H9 (cell line): Measurements from ENCODE around the gene JCHAIN. TPM values are rescaled to one million over a fixed set of nuclear protein-coding genes. Genes with fewer than 3 reads are reported as not detected.

Experiments
- DNase-seq: peaks from one replicate; pipeline ENCODE4 v3.0.0-alpha.2; 2017
- H2AFZ ChIP-seq: one replicate; pipeline ENCODE4 v1.6.1; 2013; ENCODE audit warnings: mild to moderate bottlenecking, low read length, control low read depth, moderate library complexity
- H2AK5ac ChIP-seq: 2 replicates; pipeline ENCODE4 v1.6.1; 2013; ENCODE audit warnings: low read length, control low read depth, mixed read lengths; ENCODE audit not compliant: insufficient read length
- H2BK120ac ChIP-seq: one replicate; pipeline ENCODE4 v1.6.1; 2013; ENCODE audit warnings: low read depth, mild to moderate bottlenecking, low read length, control low read depth, inconsistent platforms; ENCODE audit not compliant: poor library complexity, severe bottlenecking
- H2BK12ac ChIP-seq: 2 replicates; pipeline ENCODE4 v1.6.1; 2013; ENCODE audit warnings: low read length, control low read depth, mixed read lengths, low read depth; ENCODE audit not compliant: insufficient read length
- H2BK15ac ChIP-seq: 2 replicates; pipeline ENCODE4 v1.6.1; 2013; ENCODE audit warnings: low read depth, low read length, control low read depth
- H2BK20ac ChIP-seq: one replicate; pipeline ENCODE4 v1.6.1; 2013; ENCODE audit warnings: low read depth, mild to moderate bottlenecking, low read length, control low read depth, inconsistent platforms; ENCODE audit not compliant: poor library complexity, severe bottlenecking
- H2BK5ac ChIP-seq: 2 replicates; pipeline ENCODE4 v1.6.1; 2013; ENCODE audit warnings: low read length, control low read depth, mixed read lengths; ENCODE audit not compliant: insufficient read length
- H3K14ac ChIP-seq: 2 replicates; pipeline ENCODE4 v1.6.1; 2013; ENCODE audit warnings: low read length, control low read depth; ENCODE audit not compliant: insufficient read depth
- H3K18ac ChIP-seq: 2 replicates; pipeline ENCODE4 v1.6.1; 2013; ENCODE audit warnings: low read depth, mild to moderate bottlenecking, mixed read lengths, low read length, control low read depth; ENCODE audit not compliant: insufficient read length
- H3K23ac ChIP-seq: 2 replicates; pipeline ENCODE4 v1.6.1; 2013; ENCODE audit warnings: low read length, control low read depth, mixed read lengths, low read depth; ENCODE audit not compliant: insufficient read length
- H3K23me2 ChIP-seq: 2 replicates; pipeline ENCODE4 v1.6.1; 2013; ENCODE audit warnings: low read depth, mild to moderate bottlenecking, mixed read lengths, low read length, control low read depth; ENCODE audit not compliant: insufficient read length, poor library complexity, severe bottlenecking
- H3K27ac ChIP-seq: 2 replicates; pipeline ENCODE4 v1.5.1; 2013; ENCODE audit warnings: low read length, control low read depth, mixed read lengths, low read depth; ENCODE audit not compliant: insufficient read length
- H3K27me3 ChIP-seq: 2 replicates; pipeline ENCODE4 v1.6.1; 2013; ENCODE audit warnings: low read length, control low read depth, inconsistent platforms; ENCODE audit not compliant: insufficient read depth
- H3K4ac ChIP-seq: 2 replicates; pipeline ENCODE4 v1.6.1; 2013; ENCODE audit warnings: low read depth, mild to moderate bottlenecking, control low read depth, inconsistent platforms, low read length, moderate library complexity
- H3K4me1 ChIP-seq: 2 replicates; pipeline ENCODE4 v1.6.1; 2013; ENCODE audit warnings: low read length, control low read depth, inconsistent platforms; ENCODE audit not compliant: insufficient read depth
- H3K4me2 ChIP-seq: 2 replicates; pipeline ENCODE4 v1.6.1; 2013; ENCODE audit warnings: low read length, control low read depth, mixed read lengths; ENCODE audit not compliant: insufficient read length, insufficient read depth
- H3K56ac ChIP-seq: 2 replicates; pipeline ENCODE4 v1.6.1; 2013; ENCODE audit warnings: low read depth, mild to moderate bottlenecking, mixed read lengths, low read length, control low read depth; ENCODE audit not compliant: insufficient read length
- H3K79me1 ChIP-seq: 2 replicates; pipeline ENCODE4 v1.6.1; 2013; ENCODE audit warnings: low read depth, mild to moderate bottlenecking, moderate library complexity, low read length, control low read depth, inconsistent platforms; ENCODE audit not compliant: insufficient read depth, poor library complexity, severe bottlenecking
- H3K79me2 ChIP-seq: 2 replicates; pipeline ENCODE4 v1.6.1; 2013; ENCODE audit warnings: low read length, control low read depth, inconsistent platforms; ENCODE audit not compliant: insufficient read depth
- H3K9ac ChIP-seq: 2 replicates; pipeline ENCODE4 v1.6.1; 2013; ENCODE audit warnings: low read length, control low read depth, mixed read lengths; ENCODE audit not compliant: insufficient read length; ENCODE audit errors: extremely low read depth
- H3K9me3 ChIP-seq: one replicate; pipeline ENCODE4 v1.6.1; 2013; ENCODE audit warnings: low read depth, low read length, inconsistent platforms; ENCODE audit not compliant: control insufficient read depth
- H3T11ph ChIP-seq: one replicate; pipeline ENCODE4 v1.6.1; 2013; ENCODE audit warnings: mild to moderate bottlenecking, low read length, control low read depth, inconsistent platforms
- H4K20me1 ChIP-seq: one replicate; pipeline ENCODE4 v1.6.1; 2013; ENCODE audit not compliant: control insufficient read depth, insufficient read length, insufficient read depth
- H4K5ac ChIP-seq: 2 replicates; pipeline ENCODE4 v1.6.1; 2013; ENCODE audit warnings: low read depth, mild to moderate bottlenecking, mixed read lengths, low read length, control low read depth; ENCODE audit not compliant: insufficient read length
- H4K8ac ChIP-seq: replicated peaks from 2 replicates; pipeline ENCODE4 v1.6.1; 2013; ENCODE audit warnings: low read length, control low read depth, mixed read lengths, low read depth; ENCODE audit not compliant: insufficient read length
- H4K91ac ChIP-seq: 2 replicates; pipeline ENCODE4 v1.6.1; 2013; ENCODE audit warnings: low read depth, mild to moderate bottlenecking, moderate library complexity, mixed read lengths, low read length, control low read depth; ENCODE audit not compliant: insufficient read length
- H3K27ac Mint-ChIP-seq, 3 experiments: 2 replicates in 2 of 3; 3 replicates in 1 of 3; pipeline ENCODE4 v1.8.0; 2020 to 2021; ENCODE audit warnings: mixed read lengths in 3 of 3, mild to moderate bottlenecking in 1 of 3, moderate library complexity in 1 of 3
- H3K27me3 Mint-ChIP-seq: 2 replicates; pipeline ENCODE4 v1.8.0; 2021; ENCODE audit warnings: low read depth, mild to moderate bottlenecking, moderate library complexity, mixed read lengths
- H3K36me3 Mint-ChIP-seq, 3 experiments: 2 replicates in 2 of 3; 3 replicates in 1 of 3; pipeline ENCODE4 v1.8.0; 2020 to 2021; ENCODE audit warnings: low read depth in 3 of 3, mixed read lengths in 3 of 3; ENCODE audit not compliant: insufficient read depth in 1 of 3
- H3K4me1 Mint-ChIP-seq, 2 experiments: 2 replicates each; pipeline ENCODE4 v1.8.0; 2020; ENCODE audit warnings: mixed read lengths in 2 of 2
- H3K4me3 Mint-ChIP-seq, 2 experiments: 2 replicates in 1 of 2; 3 replicates in 1 of 2; pipeline ENCODE4 v1.8.0; 2020 to 2021; ENCODE audit warnings: mild to moderate bottlenecking in 2 of 2, mixed read lengths in 2 of 2, moderate library complexity in 1 of 2
- H3K9me3 Mint-ChIP-seq, 2 experiments: 2 replicates in 1 of 2; 3 replicates in 1 of 2; pipeline ENCODE4 v1.8.0; 2020; ENCODE audit warnings: mild to moderate bottlenecking in 2 of 2, mixed read lengths in 2 of 2, moderate library complexity in 1 of 2
- WGBS: extraction: QIAGEN DNeasy Blood & Tissue Kit; methylation state at CpG from one replicate; pipeline ENCODE4 v1.1.7; 2013; ENCODE audit warnings: missing lambda C conversion rate, low lambda C conversion rate, mixed read lengths; ENCODE audit not compliant: insufficient read length; ENCODE audit errors: extremely low coverage; 5-methylcytosine and 5-hydroxymethylcytosine counted together
- total RNA-seq: library from RNA; stranded (reverse); gene quantifications from 2 replicates; pipeline ENCODE4 v1.2.1, GENCODE V29; 2021
- TF ChIP-seq, protein P1 (sequence below): fragments of 200-600 bp; sonication (generic); conservative IDR thresholded peaks from 3 replicates; pipeline ENCODE4 v1.8.0; 2021; ENCODE audit warnings: antibody characterized with exemption, mild to moderate bottlenecking

Gene JCHAIN
- total RNA-seq, 1 experiment from 2014 or later = not detected

DNA sequence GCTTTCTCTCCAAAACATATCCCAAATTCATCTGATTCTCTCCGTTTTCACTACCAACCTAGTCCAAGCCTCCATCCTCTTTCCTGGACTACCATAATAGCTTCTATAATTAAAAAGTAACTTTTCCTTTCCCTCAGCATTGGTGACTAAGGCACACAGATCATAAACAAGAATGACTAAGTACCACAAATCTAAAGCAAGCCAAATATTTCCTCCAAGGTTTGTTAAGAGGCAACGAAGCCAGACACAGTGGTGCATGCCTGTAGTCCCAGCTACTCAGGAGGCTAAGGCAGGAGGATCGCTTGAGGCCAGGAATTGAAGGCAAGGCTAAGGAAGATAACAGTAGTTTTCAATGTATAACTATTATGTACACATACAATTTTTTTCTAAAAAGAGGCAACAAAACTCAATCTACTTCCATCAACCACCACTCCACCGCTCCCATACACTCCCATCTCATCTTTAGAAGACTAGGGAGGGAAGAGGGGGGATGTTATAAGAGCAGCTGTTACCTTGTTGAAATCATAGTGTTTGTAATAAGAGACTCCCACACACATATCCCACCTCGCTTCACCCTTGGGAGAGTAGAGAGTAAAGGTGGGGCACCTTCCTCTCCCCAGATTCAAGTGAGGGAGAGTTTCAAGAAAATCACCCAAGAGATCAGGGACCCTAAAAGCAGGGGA lies 4.2 kb upstream of the JCHAIN start:
- H2AFZ ChIP-seq = no peak overlapping the region
- Mint-ChIP-seq H3K27me3 (peaks cover 3% of the 10 kb centered on the region; the same call in 1 of the 2 replicates), H3K4me1 (no peaks in the 10 kb centered on the region), H3K27ac (no peak overlapping the region), H3K36me3 (no peaks in the 10 kb centered on the region), H3K4me3 (no peak overlapping the region), H3K9me3 (no peaks in the 10 kb centered on the region)
- no peaks in the 10 kb centered on the region for H3K23me2 ChIP-seq
- H3K56ac ChIP-seq = no peak overlapping the region
- H4K91ac ChIP-seq = no peak overlapping the region
- H2BK20ac ChIP-seq = no peak overlapping the region
- TF ChIP-seq, protein P1, sequence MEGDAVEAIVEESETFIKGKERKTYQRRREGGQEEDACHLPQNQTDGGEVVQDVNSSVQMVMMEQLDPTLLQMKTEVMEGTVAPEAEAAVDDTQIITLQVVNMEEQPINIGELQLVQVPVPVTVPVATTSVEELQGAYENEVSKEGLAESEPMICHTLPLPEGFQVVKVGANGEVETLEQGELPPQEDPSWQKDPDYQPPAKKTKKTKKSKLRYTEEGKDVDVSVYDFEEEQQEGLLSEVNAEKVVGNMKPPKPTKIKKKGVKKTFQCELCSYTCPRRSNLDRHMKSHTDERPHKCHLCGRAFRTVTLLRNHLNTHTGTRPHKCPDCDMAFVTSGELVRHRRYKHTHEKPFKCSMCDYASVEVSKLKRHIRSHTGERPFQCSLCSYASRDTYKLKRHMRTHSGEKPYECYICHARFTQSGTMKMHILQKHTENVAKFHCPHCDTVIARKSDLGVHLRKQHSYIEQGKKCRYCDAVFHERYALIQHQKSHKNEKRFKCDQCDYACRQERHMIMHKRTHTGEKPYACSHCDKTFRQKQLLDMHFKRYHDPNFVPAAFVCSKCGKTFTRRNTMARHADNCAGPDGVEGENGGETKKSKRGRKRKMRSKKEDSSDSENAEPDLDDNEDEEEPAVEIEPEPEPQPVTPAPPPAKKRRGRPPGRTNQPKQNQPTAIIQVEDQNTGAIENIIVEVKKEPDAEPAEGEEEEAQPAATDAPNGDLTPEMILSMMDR = no peak
- no peak overlapping the region for H2BK12ac ChIP-seq
- H2BK5ac ChIP-seq = no peak overlapping the region
- no peak overlapping the region for H3K27ac ChIP-seq
- no peaks in the 10 kb centered on the region for H3K79me2 ChIP-seq
- no peak overlapping the region for H4K8ac ChIP-seq
- H3K9ac ChIP-seq = no peak overlapping the region
- H3K14ac ChIP-seq = no peak overlapping the region
- H3K18ac ChIP-seq = no peak overlapping the region
- H3K4ac ChIP-seq = no peak overlapping the region
- H2BK15ac ChIP-seq = no peak overlapping the region
- no peak overlapping the region for H3K23ac ChIP-seq
- DNase-seq = no peak
- no peaks in the 10 kb centered on the region for H4K20me1 ChIP-seq
- no peak overlapping the region for H3T11ph ChIP-seq
- no peak overlapping the region for H3K4me2 ChIP-seq
- no peak overlapping the region for H4K5ac ChIP-seq
- no peaks in the 10 kb centered on the region for H3K9me3 ChIP-seq
- H3K79me1 ChIP-seq = no peaks in the 10 kb centered on the region
- H3K27me3 ChIP-seq = no peaks in the 10 kb centered on the region
- no peaks in the 10 kb centered on the region for H3K4me1 ChIP-seq
- WGBS = no CpG with 5 or more reads among the region's 5 CpGs
- H2AK5ac ChIP-seq = no peak overlapping the region
- no peak overlapping the region for H2BK120ac ChIP-seq
